Activated CD4-positive, alpha-beta memory T cell treated with anti-CD3 and anti-CD28 coated beads, Interleukin-2, amount 10 ng/mL, durations not matched to agents 7 days and 5 days (primary cell): ENCODE results near the gene SLC9A6. TPM values are rescaled to one million over a fixed set of nuclear protein-coding genes. Genes with fewer than 3 reads are reported as not detected.
"Not testable (repeated sequence)": the region's sequence is repeated elsewhere in the genome, so short reads cannot be mapped to it uniquely, and the experiment has no call there.

Experiments used
- CTCF ChIA-PET: fragments of 350-600 bp; sonication (Branson Sonifier 250); formaldehyde crosslinking; loops from one replicate; lab custom pipeline; 2021; ENCODE audit warnings: antibody characterized with exemption, inconsistent platforms; lab: Charles Lee
- POLR2A ChIA-PET: fragments of 350-600 bp; sonication (Branson Sonifier 250); formaldehyde crosslinking; loops from one replicate; lab custom pipeline; 2021; ENCODE audit warnings: antibody characterized with exemption; lab: Charles Lee
- DNase-seq: peaks from one replicate; pipeline ENCODE4 v3.0.0-alpha.2; 2020
- H3K27ac Mint-ChIP-seq: one replicate; pipeline ENCODE4 v1.8.0; 2021; ENCODE audit warnings: mild to moderate bottlenecking, mixed read lengths
- H3K27me3 Mint-ChIP-seq: one replicate; pipeline ENCODE4 v1.8.0; 2021; ENCODE audit warnings: mixed read lengths
- H3K36me3 Mint-ChIP-seq: one replicate; pipeline ENCODE4 v1.8.0; 2021; ENCODE audit warnings: low read depth, mixed read lengths
- H3K4me1 Mint-ChIP-seq: one replicate; pipeline ENCODE4 v1.8.0; 2021; ENCODE audit warnings: mixed read lengths
- H3K4me3 Mint-ChIP-seq: one replicate; pipeline ENCODE4 v1.8.0; 2021; ENCODE audit warnings: mild to moderate bottlenecking, mixed read lengths
- H3K9me3 Mint-ChIP-seq: one replicate; pipeline ENCODE4 v1.8.0; 2021; ENCODE audit warnings: mixed read lengths
- total RNA-seq, 2 experiments: library from RNA; stranded (reverse); gene quantifications; one replicate each; pipeline ENCODE4 v1.2.3, GENCODE V29; 2021

Gene SLC9A6
- total RNA-seq, 2 experiments from 2014 or later: 18.6 to 20.9 TPM

GRCh38 chrX:136080766-136081165 lies 95.5 kb downstream of the SLC9A6 start:
- no peaks in the 10 kb centered on the region for H3K36me3 Mint-ChIP-seq
- H3K4me1 Mint-ChIP-seq: no peaks in the 10 kb centered on the region
- no peaks in the 10 kb centered on the region for H3K9me3 Mint-ChIP-seq
- H3K4me3 Mint-ChIP-seq: no peak overlapping the region
- H3K27ac Mint-ChIP-seq: no peak overlapping the region
- POLR2A ChIA-PET: no interaction called here
- CTCF ChIA-PET: no interaction called here
- peaks cover 19% of the 10 kb centered on the region for H3K27me3 Mint-ChIP-seq
- no peak for DNase-seq

- Mint-ChIP-seq H3K4me3 (no peak overlapping the region), H3K36me3 (no peaks in the 10 kb centered on the region), H3K27ac (no peak overlapping the region), H3K4me1 (no peaks in the 10 kb centered on the region), H3K9me3 (no peaks in the 10 kb centered on the region), H3K27me3 (no peaks in the 10 kb centered on the region)
- CTCF ChIA-PET: no interaction called here
- no peak for DNase-seq
- POLR2A ChIA-PET: no interaction called here
Measured at GRCh38 chrX:136086521-136086920, 101.3 kb downstream of the SLC9A6 start.

- DNase-seq, POLR2A ChIA-PET, H3K4me1 Mint-ChIP-seq, H3K4me3 Mint-ChIP-seq, CTCF ChIA-PET, H3K27me3 Mint-ChIP-seq, H3K27ac Mint-ChIP-seq, H3K36me3 Mint-ChIP-seq, H3K9me3 Mint-ChIP-seq: not testable (repeated sequence)
Measured at GRCh38 chrX:136091898-136092297, 106.7 kb downstream of the SLC9A6 start.

GRCh38 chrX:136094962-136095361 lies 109.7 kb downstream of the SLC9A6 start:
- H3K9me3 Mint-ChIP-seq: no peaks in the 10 kb centered on the region
- H3K4me1 Mint-ChIP-seq: no peaks in the 10 kb centered on the region
- POLR2A ChIA-PET: no interaction called here
- H3K27me3 Mint-ChIP-seq: no peaks in the 10 kb centered on the region
- DNase-seq: no peak
- H3K27ac Mint-ChIP-seq: no peak overlapping the region
- no peaks in the 10 kb centered on the region for H3K36me3 Mint-ChIP-seq
- H3K4me3 Mint-ChIP-seq: no peak overlapping the region
- CTCF ChIA-PET: no interaction called here

Other genes starting within 250 kb of the SLC9A6 start
- not detected for gene CT45A3, start 217.2 kb upstream of the SLC9A6 start, total RNA-seq
- gene CT45A5, start 199.9 kb upstream of the SLC9A6 start, total RNA-seq: 1 to 10 TPM in 1 of 2 experiments, under 1 TPM in 1; 0.58 to 1.1 TPM
- gene CT45A6, start 182.6 kb upstream of the SLC9A6 start, total RNA-seq: not detected
- gene CT45A2, start 165.4 kb upstream of the SLC9A6 start, total RNA-seq: not detected
- not detected for gene CT45A7, start 148.2 kb upstream of the SLC9A6 start, total RNA-seq
- not detected for gene CT45A8, start 130.9 kb upstream of the SLC9A6 start, total RNA-seq
- not detected for gene CT45A9, start 113.6 kb upstream of the SLC9A6 start, total RNA-seq
- gene CT45A10, start 92.0 kb upstream of the SLC9A6 start, total RNA-seq: not detected
- not detected for gene SAGE1, start 91.7 kb upstream of the SLC9A6 start, total RNA-seq
- 10 to 100 TPM; 19.2 to 19.3 TPM for gene MMGT1, start 11.4 kb upstream of the SLC9A6 start, total RNA-seq
- gene FHL1, start 162.1 kb downstream of the SLC9A6 start, total RNA-seq: 10 to 100 TPM; 25.5 to 31.0 TPM